HG03342 (cell line): Measurements from ENCODE around the gene STT3A.

Experiments
- ATAC-seq: cut with Tn5 transposase; IDR thresholded peaks from one replicate; pipeline ENCODE4 v1.9.1; 2021; ENCODE audit warnings: mild to moderate bottlenecking, moderate library complexity; ENCODE audit not compliant: unreplicated experiment

The STT3A gene

GRCh38 chr11:125649465-125650166 is 57.0 kb downstream of the STT3A start:
- no peak for ATAC-seq

DNA sequence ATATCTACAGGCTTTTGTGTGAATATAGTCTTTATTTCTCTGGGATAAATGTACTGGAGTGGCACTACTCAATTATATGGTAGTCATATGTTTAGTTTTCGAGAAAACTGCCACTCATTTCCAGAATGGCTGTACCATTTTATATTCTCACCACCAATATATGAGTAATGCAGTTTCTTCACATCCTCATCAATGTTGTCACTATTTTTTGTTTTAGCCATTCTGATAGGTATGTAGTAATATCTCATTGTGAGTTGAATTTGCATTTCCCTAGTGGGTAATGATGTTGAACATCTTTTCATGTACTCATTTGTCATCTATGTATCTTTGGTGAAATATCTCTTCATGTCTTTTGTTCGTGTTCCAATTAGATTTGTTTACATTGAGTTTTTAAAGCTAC is 70.0 kb downstream of the STT3A start:
- no peak for ATAC-seq

DNA sequence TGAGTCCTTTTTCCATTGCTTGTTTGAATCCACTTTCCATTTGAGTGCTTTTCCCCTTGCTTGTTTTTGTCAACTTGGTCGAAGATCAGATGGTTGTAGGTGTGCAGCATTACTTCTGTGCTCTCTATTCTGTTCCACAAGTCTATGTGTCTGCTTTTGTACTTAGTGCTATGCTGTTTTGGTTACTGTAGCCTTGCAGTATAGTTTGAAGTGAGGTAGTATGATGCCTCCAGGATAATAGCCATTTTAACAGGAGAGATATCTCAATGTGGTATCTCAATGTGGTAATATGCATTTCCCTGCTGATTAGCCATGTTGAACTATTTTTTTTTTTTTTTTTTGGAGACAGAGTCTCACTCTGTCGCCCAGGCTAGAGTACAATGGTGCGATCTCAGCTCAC is 71.3 kb downstream of the STT3A start:
- no peak for ATAC-seq

DNA sequence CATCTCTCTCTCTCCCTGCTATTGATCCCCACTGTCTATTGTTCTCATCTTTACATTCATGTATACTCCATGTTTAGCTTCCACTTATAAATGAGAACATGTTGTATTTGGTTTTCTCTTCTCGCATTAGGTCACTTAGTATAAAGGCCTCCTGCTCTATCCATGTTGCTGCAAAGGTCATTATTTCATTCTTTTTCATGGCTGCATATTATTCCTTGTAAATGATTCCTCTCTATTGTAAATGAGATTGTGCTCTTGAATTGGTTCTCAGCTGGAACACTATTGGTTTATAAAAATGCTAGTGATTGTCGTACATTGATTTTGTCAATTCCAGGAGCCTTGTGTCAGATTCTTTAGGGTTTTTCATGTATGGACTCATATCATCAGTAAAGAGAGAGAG is 74.5 kb downstream of the STT3A start:
- no peak for ATAC-seq

DNA sequence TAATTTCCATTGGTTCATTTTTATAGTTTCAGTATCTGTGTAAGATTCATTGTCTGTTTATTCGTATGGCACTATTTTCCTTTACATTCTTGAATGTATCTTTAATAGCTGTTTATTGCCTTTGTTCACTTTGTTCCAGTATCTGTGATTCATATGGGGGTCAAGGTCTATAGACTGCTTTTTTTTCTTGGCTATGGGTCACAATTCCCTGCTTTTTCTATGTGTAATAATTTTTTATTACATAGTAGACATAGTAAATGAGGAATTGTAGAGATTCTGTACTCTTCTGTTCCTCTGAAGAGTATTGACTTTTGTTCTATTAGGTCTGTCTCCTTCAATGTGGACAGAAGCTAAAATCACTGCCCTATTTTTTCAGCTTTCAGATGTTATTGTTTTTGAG is 77.5 kb downstream of the STT3A start:
- ATAC-seq = no peak

DNA sequence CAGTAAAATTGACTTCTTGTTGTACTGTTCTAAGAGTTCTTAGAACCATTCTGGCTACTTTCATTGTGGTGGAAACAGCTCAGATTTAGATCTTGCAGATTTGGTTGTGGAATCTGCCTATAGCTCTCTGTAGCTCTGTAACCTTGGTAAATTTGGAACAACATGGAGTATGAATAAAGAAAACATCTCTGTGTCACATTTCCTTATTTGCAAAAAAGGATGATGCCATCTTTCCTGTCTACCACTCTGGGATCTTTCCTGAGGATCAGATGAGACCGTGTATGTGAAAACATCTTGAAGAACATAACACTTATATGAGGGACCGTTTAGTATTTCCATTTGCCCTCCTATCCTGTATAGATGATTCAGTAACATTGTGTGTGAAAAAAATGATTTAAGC is 78.9 kb downstream of the STT3A start:
- no peak for ATAC-seq
